Adipose tissue (tissue), 3 donors: ENCODE data around the gene IPCEF1. TPM values are rescaled to one million over a fixed set of nuclear protein-coding genes. Genes with fewer than 3 reads are reported as not detected.

Experiments used
- H3K27ac ChIP-seq: one replicate; pipeline ENCODE4 v1.5.1; 2013; ENCODE audit warnings: low read depth, low read length
- WGBS, 3 donors: extraction: QIAGEN DNeasy Blood & Tissue Kit; methylation state at CpG; one replicate each; pipeline ENCODE4 v1.1.7; 2013; 5-methylcytosine and 5-hydroxymethylcytosine counted together
- polyA plus RNA-seq, 3 donors: library from polyadenylated mRNA; stranded (reverse); fragments of 200-250 nt; gene quantifications; one replicate each; pipeline ENCODE4 v1.2.3, GENCODE V29; 2013
- donor health status: healthy with polysubstance abuse.
- donor health status: Bipolar disorder and iron deficiency.
- donor health status: healthy.

IPCEF1 gene
- polyA plus RNA-seq, 3 donors = 0.55 to 0.82 (median 0.67) TPM

DNA sequence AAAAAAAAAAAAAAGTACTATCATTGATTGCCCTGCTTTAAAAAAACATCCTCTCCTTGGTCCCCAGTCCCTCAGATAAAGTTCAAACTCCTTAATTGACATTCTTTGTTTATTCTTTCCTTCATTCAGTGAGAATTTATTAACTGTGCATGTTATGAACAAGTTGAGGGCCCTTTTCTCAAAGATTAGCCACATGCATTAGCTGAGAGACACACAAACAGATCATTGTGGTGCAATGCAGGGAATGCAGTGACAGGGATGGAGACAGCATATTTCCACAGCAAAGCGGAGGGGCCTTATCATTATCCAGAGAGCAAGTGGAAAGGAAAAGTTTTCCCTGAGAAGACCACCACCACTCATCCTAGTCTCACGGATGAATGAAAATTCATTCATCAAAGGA, 21.9 kb upstream of the IPCEF1 start:
- H3K27ac ChIP-seq = no peak overlapping the region
- WGBS, 3 donors = 82 to 98% (median 93%) methylated on average over 2 of the region's 2 CpGs

DNA sequence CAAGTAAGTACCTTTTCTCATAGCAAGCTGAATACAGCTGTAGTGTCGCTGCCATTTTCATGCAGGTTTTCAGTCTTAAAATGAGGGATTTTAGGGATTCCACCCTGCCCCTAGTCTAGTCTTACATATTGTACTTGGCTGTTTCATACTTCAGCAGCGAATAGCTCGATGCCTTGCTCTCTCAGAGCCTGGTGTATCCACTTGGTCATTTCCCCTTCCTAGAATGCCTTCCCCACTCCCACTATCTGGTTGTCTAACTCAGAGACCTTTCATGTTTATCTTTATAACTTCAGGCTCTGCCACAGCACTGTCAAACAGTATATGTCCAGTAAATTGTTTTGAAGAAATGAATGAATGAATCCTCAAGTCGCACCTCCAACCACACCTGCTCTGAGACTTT, 21.1 kb upstream of the IPCEF1 start:
- 89 to 94% (median 92%) methylated on average over 4 of the region's 4 CpGs for WGBS, 3 donors
- H3K27ac ChIP-seq = no peak overlapping the region

DNA sequence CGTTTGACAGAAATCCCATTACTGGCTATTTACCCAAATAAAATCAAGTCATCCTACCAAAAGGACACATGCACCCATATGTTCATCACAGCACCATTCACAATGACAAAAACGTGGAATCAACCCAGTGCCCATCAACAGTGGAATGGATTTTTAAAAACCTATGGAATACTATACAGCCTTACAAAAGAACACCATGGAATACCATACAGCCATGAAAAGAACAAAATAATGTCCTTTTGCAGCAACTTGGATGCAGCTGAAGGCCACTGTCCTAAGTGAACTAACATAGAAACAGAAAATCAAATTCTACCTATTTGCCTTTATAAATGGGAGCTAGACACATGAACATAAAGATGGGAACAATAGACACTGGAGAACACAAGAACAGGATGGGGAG, 17.4 kb upstream of the IPCEF1 start:
- H3K27ac ChIP-seq = no peak overlapping the region
- WGBS, 3 donors = 86 to 90% (median 89%) methylated on average over 2 of the region's 2 CpGs

DNA sequence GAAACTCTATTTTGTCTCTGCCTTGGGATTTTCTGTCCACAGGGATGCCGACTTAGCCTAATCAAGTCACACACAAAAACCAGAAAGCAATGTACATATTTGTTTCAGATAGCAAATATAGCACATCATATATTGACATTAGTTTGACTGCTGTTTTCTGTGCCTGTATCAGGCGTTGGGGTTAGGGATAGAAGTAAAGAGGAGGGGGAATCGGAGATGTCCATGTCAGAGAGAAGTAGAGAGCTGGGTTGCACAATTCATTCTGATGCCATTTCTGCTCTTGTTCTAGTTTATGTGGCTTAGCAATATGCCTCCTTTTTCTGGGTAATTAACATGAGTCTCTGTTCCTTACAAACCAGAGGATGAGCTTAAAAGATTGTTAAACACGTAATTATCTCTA, 14.7 kb upstream of the IPCEF1 start:
- 75 to 79% (median 79%) methylated on average over 4 of the region's 4 CpGs for WGBS, 3 donors
- H3K27ac ChIP-seq = no peak overlapping the region

DNA sequence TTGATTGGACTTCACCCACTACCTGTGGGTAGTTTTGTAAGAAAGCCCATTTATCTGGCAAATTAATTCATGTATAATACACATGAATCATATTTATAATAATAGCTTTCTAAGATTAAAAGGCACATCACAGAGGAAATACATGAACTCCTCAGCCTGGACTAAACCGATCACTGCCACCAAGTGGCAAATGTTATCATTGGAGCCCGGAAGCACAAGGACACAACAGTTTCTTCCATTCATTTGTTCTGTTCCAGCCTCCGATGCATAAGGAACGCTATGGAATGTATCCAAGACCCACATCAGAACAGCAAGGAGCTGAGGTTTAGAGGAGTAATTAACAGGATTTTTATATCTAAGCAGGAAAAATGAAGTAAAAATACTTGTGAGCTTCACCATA, 13.9 kb upstream of the IPCEF1 start:
- WGBS, 3 donors = 13 to 16% (median 15%) methylated on average over 4 of the region's 4 CpGs
- no peak overlapping the region for H3K27ac ChIP-seq

DNA sequence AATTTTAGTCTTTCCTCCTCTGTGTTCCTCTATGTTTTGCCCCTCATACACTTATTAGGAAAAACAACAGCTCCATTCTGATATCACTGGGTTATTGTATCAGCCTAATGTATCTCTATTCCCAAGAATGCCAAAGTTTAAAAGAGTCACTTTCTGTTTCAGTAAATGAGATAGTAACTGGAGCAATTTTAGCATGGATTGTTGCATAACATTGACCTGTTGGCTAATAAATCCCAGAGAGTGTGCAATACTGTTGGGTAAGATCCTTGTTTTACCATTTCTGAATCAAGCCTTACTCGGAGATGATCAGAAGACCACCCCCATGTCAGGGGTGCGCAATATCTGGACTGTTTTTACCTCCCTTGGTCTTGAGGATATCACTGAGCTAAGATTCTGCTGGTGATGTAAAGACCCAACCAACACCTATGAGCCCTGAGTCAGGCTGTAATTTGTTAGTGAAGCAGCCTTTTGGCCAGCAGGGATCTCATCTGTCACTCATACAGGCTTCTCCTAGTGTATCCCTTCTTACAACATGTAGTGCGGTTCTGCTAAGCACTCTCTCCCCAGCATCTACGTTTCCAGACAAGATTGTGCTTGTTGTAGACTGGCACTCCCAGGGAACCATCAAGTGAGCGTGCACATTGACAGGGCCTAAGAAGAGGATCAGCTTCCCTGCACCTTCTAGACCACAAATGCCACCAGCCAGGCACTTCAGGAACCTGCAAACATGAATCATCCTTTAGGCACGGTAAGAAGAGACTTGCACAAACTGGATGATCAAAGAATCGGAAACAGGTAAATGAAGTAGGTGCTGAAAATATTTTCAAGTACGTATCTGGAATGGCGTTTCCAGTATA, 11.5 kb upstream of the IPCEF1 start:
- 62 to 80% (median 63%) methylated on average over 9 of the region's 9 CpGs for WGBS, 3 donors
- H3K27ac ChIP-seq = no peak overlapping the region

DNA sequence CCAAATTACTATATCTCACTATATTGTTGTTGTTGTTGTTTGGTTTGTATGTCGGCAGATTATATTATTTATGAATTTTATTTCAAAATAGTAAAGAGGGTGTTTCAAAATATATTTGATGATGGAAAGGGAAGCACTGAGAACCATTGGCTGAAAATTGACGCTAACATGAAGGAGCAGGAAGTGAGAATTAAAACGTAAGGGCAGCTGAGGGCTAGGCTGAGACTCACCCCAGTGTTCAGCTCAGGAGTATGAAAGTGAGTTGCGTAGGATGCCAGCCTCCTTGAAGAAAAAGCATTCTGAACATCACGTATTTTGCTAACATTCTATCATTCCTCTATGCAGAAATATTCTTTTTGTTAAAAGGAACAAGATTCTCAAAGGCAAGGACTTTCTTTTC, 10.7 kb upstream of the IPCEF1 start:
- 65 to 93% (median 77%) methylated on average over 5 of the region's 5 CpGs for WGBS, 3 donors
- H3K27ac ChIP-seq = no peak overlapping the region

DNA sequence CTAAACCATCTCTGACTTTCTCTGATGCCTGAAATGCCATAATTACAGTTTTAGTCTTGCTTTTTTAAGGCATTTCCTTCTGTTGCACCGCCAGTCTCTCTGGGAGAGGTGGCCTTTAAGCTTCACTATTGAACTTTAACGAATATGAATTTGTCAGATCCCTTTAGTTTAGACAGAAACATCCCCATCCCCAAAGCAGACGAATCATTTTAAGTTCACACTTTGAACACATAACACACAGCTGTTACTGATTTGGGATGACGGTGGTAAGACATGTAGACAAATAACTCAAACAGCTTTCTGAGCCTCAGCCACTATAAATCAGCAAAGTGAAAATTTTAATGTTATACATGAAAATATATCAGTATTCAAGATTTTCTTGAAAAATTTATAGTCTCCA, 7.2 kb upstream of the IPCEF1 start:
- 72 to 77% (median 72%) methylated on average over 4 of the region's 4 CpGs for WGBS, 3 donors
- H3K27ac ChIP-seq = no peak overlapping the region

DNA sequence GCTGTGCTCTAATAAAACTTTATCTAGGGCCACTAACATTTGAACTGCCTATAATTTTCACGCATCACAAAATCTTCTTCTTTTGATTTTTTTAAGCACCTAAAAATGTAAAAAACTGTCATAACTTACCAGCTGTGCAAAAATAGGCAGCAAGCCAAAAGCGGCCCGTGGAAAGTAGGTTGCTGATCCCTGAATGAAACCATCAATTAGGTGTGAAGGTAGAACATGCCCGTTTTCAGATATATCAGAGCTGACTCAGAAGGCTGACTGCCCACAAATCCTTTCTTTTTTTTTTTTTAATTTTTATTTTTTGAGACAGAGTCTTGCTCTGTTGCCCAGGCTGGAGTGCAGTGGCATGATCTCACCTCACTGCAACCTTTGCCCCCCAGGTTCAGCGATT, 4.9 kb upstream of the IPCEF1 start:
- WGBS, 3 donors = 86 to 94% (median 92%) methylated on average over 5 of the region's 5 CpGs

DNA sequence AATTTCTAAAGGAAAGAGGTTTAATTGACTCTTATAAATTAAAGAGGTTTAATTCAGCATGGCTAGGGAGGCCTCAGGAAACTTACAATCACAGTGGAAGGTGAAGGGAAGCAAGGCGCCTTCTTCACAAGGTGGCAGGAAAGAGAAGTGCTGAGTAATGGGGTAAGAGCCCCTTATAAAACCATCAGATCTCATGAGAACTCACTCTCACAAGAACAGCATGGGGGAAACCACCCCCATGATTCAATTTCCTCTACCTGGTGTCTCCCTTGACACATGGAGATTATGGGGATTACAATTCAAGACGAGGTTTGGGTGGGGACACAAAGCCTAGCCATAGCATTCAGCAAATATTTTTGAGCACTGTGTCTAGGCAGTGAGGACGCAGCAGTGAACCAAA, 3.9 kb upstream of the IPCEF1 start:
- no peak overlapping the region for H3K27ac ChIP-seq
- 79 to 99% (median 86%) methylated on average over 3 of the region's 3 CpGs for WGBS, 3 donors

More for the DNA sequence above, 4.9 kb upstream of the IPCEF1 start:
- no peak overlapping the region for H3K27ac ChIP-seq

DNA sequence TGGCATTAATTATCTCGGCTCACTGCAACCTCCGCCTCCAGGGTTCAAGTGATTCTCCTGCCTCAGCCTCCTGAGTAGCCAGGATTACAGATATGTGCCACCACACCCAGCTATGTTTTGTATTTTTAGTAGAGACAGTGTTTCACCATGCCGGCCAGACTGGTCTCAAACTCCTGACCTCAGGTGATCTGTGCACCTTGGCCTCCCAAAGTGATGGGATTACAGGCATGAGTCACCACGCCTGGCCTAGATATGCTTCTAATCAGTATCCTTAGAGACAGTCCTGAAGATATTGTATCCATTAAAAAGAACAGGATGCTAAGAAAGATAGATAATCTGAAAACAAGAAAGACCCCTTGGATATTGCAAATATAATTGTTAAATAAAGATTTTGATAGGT, 3.1 kb upstream of the IPCEF1 start:
- H3K27ac ChIP-seq = no peak overlapping the region
- 78 to 86% (median 85%) methylated on average over 4 of the region's 4 CpGs for WGBS, 3 donors

DNA sequence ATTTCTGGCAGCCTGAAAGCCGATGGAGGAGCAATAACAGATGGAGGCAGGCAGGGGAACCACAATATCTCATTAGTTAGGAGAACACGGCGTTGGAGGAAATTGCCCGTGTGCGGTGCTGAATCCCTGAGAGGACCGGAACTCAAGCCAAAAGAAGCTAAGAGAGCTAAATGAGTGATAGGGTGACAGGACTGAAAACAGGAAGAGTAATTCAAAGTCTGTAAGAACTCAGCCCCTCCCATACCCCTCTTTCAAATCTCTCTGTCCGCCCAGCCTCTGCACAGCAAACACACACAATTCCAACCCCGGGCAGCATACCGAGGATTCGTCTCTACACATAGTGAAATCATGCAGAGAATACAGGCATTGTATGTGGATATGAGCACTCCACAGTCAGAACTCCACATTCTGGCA, 2.6 kb upstream of the IPCEF1 start:
- no peak overlapping the region for H3K27ac ChIP-seq
- WGBS, 3 donors = 25 to 67% (median 33%) methylated on average over 10 of the region's 10 CpGs

DNA sequence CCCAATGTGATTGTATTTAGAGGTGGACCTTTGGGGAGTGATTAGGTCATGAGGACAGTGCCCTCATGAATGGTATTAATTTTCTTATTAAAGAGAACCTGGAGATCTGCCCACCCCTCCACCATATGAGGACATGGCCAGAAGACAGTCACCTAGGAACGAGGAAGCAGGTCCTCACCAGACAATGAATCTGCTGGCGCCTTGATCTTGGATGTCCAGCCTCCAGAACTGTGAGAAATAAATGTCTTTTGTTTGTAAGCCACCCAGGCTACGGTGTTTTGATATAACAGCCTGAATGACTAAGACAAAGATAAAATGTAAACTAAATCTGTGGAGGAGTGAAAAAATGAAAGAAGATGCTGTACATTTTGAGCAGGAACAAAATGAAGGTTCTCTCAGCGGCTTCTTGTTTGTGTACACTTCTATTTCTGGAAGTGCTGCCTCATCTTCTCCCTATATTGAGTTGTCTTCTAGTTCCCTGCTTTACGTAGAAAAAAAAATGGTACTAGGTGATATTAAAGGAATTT, 1.5 kb upstream of the IPCEF1 start:
- H3K27ac ChIP-seq = no peak overlapping the region
- WGBS, 3 donors = 88 to 94% (median 93%) methylated on average over 5 of the region's 5 CpGs

DNA sequence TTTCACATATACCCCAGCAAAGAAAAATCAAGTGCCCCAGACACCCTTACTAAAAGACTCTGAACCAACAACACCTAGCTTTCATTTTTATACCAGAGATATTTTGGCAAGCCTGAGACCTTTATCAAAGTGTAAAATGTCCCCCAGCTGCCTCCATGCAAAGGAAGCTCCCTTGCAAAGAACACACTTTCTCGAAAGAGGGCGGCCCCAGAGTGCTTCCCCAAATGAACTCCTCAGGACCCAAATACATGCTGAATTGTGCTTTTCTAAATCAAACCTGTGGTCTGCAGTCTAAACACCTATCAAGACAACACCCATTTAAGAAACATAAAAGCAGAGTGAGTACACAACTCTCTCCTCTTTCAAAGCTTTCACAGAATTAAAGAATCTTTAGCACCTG, 490 bp downstream of the IPCEF1 start:
- no peak overlapping the region for H3K27ac ChIP-seq

DNA sequence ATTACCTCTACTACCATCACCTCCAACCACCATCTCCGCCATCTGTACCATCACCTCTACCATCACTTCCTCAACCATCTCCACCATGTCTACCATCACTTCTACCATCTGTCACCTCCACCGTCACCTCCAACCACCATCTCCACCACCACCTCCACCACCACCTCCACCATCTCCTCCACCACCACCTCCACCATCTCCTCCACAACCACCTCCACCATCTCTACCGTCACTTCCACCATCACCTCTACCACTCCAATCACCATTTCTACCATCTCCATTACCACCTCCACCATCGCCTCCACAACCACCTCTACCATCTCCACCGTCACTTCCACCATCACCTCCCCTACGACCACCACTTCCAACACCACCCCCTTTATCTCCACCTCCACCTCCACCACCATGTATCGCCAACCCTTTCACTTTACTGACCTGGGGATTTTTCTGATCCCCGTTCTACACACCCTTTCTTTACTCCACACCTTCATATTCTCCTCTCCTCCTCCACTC, 2.3 kb downstream of the IPCEF1 start:
- H3K27ac ChIP-seq = no peak overlapping the region
- WGBS, 3 donors = 87 to 96% (median 89%) methylated on average over 8 of the region's 8 CpGs

More for the DNA sequence above, 490 bp downstream of the IPCEF1 start:
- 54 to 90% (median 73%) methylated on average over 2 of the region's 2 CpGs for WGBS, 3 donors

DNA sequence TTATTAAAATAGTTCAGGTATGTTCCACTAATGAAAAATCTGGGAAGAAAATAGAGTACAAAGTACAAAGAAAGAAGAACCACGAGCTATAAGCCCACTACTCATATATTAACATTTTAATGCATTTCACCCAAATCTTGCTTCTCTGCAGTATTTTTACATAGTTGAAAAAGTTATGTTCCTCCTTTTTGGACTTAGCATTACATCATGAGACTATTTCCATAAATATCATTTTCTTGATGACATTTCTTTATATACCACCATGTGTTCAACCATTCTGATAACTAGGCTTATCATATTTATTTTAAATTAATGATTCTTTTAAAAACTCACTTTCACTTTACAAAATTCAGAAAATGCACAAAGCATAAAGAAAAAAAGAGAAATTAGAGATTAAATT, 3.0 kb downstream of the IPCEF1 start:
- 76 to 86% (median 83%) methylated on average over 1 of the region's 1 CpG for WGBS, 3 donors
- H3K27ac ChIP-seq = no peak overlapping the region

DNA sequence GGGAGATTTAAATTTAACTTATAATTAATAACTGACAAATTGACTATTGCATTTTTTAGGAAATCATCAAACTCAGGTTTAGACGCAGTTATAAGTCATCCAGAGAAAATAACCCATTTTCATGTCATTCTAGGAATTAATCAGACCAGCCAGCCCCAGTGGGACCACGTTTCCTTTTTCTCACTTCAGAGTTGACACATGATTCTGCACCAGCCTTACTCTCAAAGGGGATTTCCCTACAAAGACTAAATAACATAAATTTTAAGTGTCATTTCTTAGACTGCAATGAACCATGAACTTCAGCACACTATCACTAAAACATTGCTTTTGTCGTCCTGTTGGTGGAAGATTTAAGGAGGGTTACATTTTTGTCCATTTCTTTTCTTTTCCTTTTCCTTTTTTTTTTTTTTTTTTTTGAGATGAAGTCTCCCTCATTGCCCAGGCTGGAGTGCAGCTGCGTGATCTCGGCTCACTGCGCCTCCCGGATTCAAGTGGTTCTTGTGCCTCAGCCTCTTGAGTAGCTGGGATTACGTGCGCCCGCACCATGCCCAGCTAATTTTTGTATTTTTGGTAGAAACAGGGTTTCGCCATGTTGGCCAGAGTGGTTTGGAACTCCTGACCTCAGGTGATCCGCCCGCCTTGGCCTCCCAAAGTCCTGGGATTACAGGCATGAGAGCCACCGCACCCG, 3.6 kb downstream of the IPCEF1 start:
- H3K27ac ChIP-seq = no peak overlapping the region
- WGBS, 3 donors = 77 to 88% (median 81%) methylated on average over 15 of the region's 15 CpGs

DNA sequence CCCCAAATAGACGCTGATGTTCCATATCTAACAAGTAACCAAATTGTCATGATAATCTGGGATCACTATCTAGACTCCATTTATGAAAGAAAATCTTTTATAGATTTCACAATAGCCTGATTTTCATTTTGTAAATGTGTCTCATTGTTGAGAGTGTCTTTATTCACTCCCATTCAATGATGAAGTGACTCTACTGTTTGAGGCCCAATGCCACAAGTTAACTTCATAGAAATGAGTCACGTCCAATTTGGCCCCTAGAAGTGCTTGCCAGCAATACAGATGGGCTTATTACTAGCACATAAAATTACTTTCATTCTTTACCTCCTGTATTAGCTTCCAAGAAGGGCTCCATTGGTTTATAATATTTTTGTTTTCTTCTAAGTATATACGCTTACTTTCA, 6.3 kb downstream of the IPCEF1 start:
- 87 to 91% (median 90%) methylated on average over 3 of the region's 3 CpGs for WGBS, 3 donors
- no peak overlapping the region for H3K27ac ChIP-seq

DNA sequence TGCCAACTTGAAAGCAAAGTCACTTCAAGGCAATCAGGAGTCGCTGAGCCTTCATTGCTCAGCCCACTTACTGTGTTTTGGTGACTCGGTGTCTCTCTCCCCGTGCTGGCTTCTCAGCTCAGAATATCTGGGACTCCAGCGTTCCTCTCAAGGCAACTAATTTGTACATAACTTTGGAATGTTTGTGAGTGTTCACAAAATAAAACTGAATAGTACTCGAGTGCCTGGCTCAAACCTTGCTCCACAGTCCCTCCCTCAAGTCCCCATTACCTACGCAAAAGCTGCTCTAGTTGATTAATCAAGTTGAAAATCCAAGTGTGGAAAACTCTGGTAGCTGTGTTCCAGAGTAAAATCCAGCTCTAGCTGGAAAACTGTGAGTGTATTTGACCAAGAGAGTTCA, 8.6 kb downstream of the IPCEF1 start:
- 85 to 94% (median 94%) methylated on average over 6 of the region's 6 CpGs for WGBS, 3 donors
- no peak overlapping the region for H3K27ac ChIP-seq
